Breast epithelium (tissue), 3 donors: ENCODE results near the gene POLR1G.

ENCODE experiments used
- CTCF ChIP-seq, 3 donors: fragments of 450-650 bp; IDR thresholded peaks; one replicate each; pipeline ENCODE4 v1.5.1; 2016 to 2017; ENCODE audit warnings: antibody characterized with exemption in 3 of 3, mild to moderate bottlenecking in 3 of 3, moderate library complexity in 3 of 3
- POLR2A ChIP-seq: fragments of 450-650 bp; IDR thresholded peaks from one replicate; pipeline ENCODE4 v1.6.1; 2016; ENCODE audit warnings: antibody characterized with exemption, mild to moderate bottlenecking, moderate library complexity

DNA sequence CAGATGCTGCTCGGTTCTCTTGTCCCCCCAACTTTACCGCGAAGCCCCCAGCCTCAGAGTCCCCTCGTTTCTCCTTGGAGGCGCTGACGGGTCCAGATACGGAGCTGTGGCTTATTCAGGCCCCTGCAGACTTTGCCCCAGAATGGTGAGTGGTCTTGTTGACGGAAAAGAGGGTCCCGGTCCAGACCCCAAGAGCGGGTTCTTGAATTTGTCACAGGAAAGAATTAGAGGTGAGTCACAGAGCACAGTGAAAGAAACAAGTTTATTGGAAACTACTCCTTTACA, 589 bp downstream of the POLR1G start:
- TF ChIP-seq CTCF (IDR thresholded peaks at IDR 0.05) = no peak
- no peak for TF ChIP-seq POLR2A
